GM13976 (cell line): ENCODE data around the gene LRSAM1.

Source experiments
- DNase-seq: peaks from one replicate; pipeline ENCODE4 v3.0.0; 2012; ENCODE audit warnings: low spot score
- CTCF ChIP-seq: IDR thresholded peaks from 2 replicates; pipeline ENCODE4 v1.5.1; 2012; ENCODE audit warnings: borderline replicate concordance, mild to moderate bottlenecking; ENCODE audit not compliant: insufficient read depth; ENCODE audit errors: extremely low read depth, missing control alignments, control extremely low read depth
- in situ Hi-C: fragments of 300-500 bp; cut with MboI; formaldehyde crosslinking; loops from one replicate; pipeline ENCODE4 v1.12.0; 2022; ENCODE audit warnings: low sequenced_read_pairs, mixed read lengths, inconsistent platforms; ENCODE audit not compliant: unreplicated experiment

Gene LRSAM1

GRCh38 chr9:127509261-127509954 is 58.1 kb downstream of the LRSAM1 start:
- no peak for DNase-seq
- in situ Hi-C loops = no loop called here
- no peak for TF ChIP-seq CTCF

- TF ChIP-seq CTCF = no peak
- in situ Hi-C loops = no loop called here
Observed at GRCh38 chr9:127509955-127510299, 58.6 kb downstream of the LRSAM1 start.

GRCh38 chr9:127514468-127514867 is 63.2 kb downstream of the LRSAM1 start:
- in situ Hi-C loops = no loop called here
- no peak for TF ChIP-seq CTCF
- DNase-seq = no peak

More at GRCh38 chr9:127509955-127510299, 58.6 kb downstream of the LRSAM1 start:
- no peak for DNase-seq

GRCh38 chr9:127516835-127517607 is 65.7 kb downstream of the LRSAM1 start:
- DNase-seq = no peak
- TF ChIP-seq CTCF = no peak
- in situ Hi-C loops = no loop called here

GRCh38 chr9:127517620-127518019 is 66.3 kb downstream of the LRSAM1 start:
- DNase-seq = no peak
- in situ Hi-C loops = no loop called here
- TF ChIP-seq CTCF = no peak

GRCh38 chr9:127518091-127518856 is 67.0 kb downstream of the LRSAM1 start:
- TF ChIP-seq CTCF = no peak

More at GRCh38 chr9:127518091-127518856, 67.0 kb downstream of the LRSAM1 start:
- no peak for DNase-seq
- in situ Hi-C loops = no loop called here
